ENCODE results near the gene PLAC1. TPM values are rescaled to one million over a fixed set of nuclear protein-coding genes. Genes with fewer than 3 reads are reported as not detected.

PLAC1 gene
- polyA plus RNA-seq, 1 donor from 2014 or later: not detected

DNA sequence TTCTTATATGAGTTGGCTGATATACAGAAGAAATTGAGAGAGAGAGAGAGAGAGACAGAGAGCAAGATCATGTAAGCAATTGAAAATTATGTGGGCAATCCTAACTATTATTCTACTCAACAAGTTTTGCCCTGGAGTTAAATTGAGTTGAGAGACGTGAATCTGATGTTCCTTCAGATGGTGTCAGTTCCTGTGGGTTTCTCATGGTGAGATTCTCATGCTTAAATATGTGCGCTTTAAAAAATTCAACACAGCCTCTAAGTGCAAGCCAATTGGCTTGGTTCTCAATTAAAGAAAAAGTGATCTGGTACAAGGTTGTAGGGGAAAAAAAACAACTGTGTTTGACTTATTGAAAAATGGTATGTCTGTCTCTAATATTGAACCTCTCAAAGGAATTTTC, 35.4 kb upstream of the PLAC1 start:
- H3K36me3 ChIP-seq (ENCODE audit: insufficient read depth, low read length): no peaks in the 10 kb centered on the region
- H3K4me2 ChIP-seq (ENCODE audit: low read length): no peak overlapping the region
- H3K27me3 ChIP-seq (ENCODE audit: insufficient read depth, low read depth, low read length): no peaks in the 10 kb centered on the region
- no peak overlapping the region for H3K27ac ChIP-seq (ENCODE audit: low read length)
- no peak for TF ChIP-seq MXI1 (conservative IDR thresholded peaks at IDR 0.05; ENCODE audit: poor library complexity, severe bottlenecking)
- TF ChIP-seq EP300 (conservative IDR thresholded peaks at IDR 0.05; ENCODE audit: poor library complexity, severe bottlenecking): no peak
- no peak for TF ChIP-seq REST (IDR thresholded peaks at IDR 0.05; ENCODE audit: borderline replicate concordance)
- TF ChIP-seq TAF1 (IDR thresholded peaks at IDR 0.05; ENCODE audit: low read depth): no peak
- no peak for TF ChIP-seq EZH2 (IDR thresholded peaks at IDR 0.05; ENCODE audit: borderline replicate concordance, insufficient read depth, low read length, poor library complexity, severe bottlenecking)
- TF ChIP-seq POLR2AphosphoS5 (IDR thresholded peaks at IDR 0.05): no peak
- no peak for TF ChIP-seq RAD21 (conservative IDR thresholded peaks at IDR 0.05)
- TF ChIP-seq SMC3 (conservative IDR thresholded peaks at IDR 0.05; ENCODE audit: poor library complexity): no peak
- no peak for TF ChIP-seq CTCF (IDR thresholded peaks at IDR 0.05; ENCODE audit: poor library complexity, severe bottlenecking)
- no peak overlapping the region for H3K9ac ChIP-seq (ENCODE audit: low read length)
- H3K4me3 ChIP-seq (ENCODE audit: low read length): no peak overlapping the region
- H3F3A ChIP-seq (ENCODE audit: insufficient read depth, low read length, poor library complexity, severe bottlenecking): no peaks in the 10 kb centered on the region
- H3K79me2 ChIP-seq (replicated peaks; ENCODE audit: insufficient read depth, low read length): no peaks in the 10 kb centered on the region
- no peaks in the 10 kb centered on the region for H4K20me1 ChIP-seq (ENCODE audit: insufficient read depth)
- H2AFZ ChIP-seq (ENCODE audit: low read depth, low read length): no peak overlapping the region
- no peaks in the 10 kb centered on the region for H3K9me3 ChIP-seq (ENCODE audit: low read length)
- H3K9me2 ChIP-seq (ENCODE audit: insufficient read depth, low read length): no peaks in the 10 kb centered on the region

DNA sequence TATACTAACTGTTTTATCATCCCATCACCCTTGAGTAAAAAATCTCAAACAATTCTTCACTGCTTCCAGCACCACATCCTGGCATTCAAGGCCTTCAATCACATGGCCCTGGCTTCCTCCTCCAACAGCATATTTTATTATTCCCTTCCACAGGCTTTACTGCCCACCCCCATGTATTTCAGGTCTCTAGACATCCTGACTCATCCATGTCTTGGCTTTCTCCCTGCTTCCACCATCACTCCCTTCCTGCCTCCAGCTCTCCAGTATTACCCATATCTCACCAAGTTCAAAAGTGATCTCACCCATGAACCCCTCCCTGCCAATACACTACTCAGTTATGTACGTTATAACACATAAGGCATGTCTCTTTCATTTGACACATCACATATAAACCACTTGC, 34.7 kb upstream of the PLAC1 start:
- Histone ChIP-seq H3K36me3 (ENCODE audit: insufficient read depth, low read length) (no peaks in the 10 kb centered on the region), H3K9me3 (ENCODE audit: low read length) (no peaks in the 10 kb centered on the region), H3K4me2 (ENCODE audit: low read length) (no peak overlapping the region), H3K9me2 (ENCODE audit: insufficient read depth, low read length) (no peaks in the 10 kb centered on the region), H3K9ac (ENCODE audit: low read length) (no peak overlapping the region), H3K27me3 (ENCODE audit: insufficient read depth, low read depth, low read length) (no peaks in the 10 kb centered on the region), H3K79me2 (replicated peaks; ENCODE audit: insufficient read depth, low read length) (no peaks in the 10 kb centered on the region), H4K20me1 (ENCODE audit: insufficient read depth) (no peaks in the 10 kb centered on the region), H3F3A (ENCODE audit: insufficient read depth, low read length, poor library complexity, severe bottlenecking) (no peaks in the 10 kb centered on the region), H3K4me3 (ENCODE audit: low read length) (no peak overlapping the region), H2AFZ (ENCODE audit: low read depth, low read length) (no peak overlapping the region), H3K27ac (ENCODE audit: low read length) (no peak overlapping the region)
- TF ChIP-seq MXI1 (conservative IDR thresholded peaks at IDR 0.05; ENCODE audit: poor library complexity, severe bottlenecking) (no peak), CTCF (IDR thresholded peaks at IDR 0.05; ENCODE audit: poor library complexity, severe bottlenecking) (no peak), SMC3 (conservative IDR thresholded peaks at IDR 0.05; ENCODE audit: poor library complexity) (no peak), EZH2 (IDR thresholded peaks at IDR 0.05; ENCODE audit: borderline replicate concordance, insufficient read depth, low read length, poor library complexity, severe bottlenecking) (no peak), REST (IDR thresholded peaks at IDR 0.05; ENCODE audit: borderline replicate concordance) (no peak), EP300 (conservative IDR thresholded peaks at IDR 0.05; ENCODE audit: poor library complexity, severe bottlenecking) (no peak)
